ENCODE measurements around the gene ISCU. TPM values are rescaled to one million over a fixed set of nuclear protein-coding genes. Genes with fewer than 3 reads are reported as not detected.

ISCU gene
- total and polyA plus RNA-seq, 9 of the 15 experiments (the other 6 are each of a cell fraction or from before 2014, with no cell fraction given), result 15.9 to 92.5 (median 77.3) TPM

- TF ChIP-seq, protein P1, sequence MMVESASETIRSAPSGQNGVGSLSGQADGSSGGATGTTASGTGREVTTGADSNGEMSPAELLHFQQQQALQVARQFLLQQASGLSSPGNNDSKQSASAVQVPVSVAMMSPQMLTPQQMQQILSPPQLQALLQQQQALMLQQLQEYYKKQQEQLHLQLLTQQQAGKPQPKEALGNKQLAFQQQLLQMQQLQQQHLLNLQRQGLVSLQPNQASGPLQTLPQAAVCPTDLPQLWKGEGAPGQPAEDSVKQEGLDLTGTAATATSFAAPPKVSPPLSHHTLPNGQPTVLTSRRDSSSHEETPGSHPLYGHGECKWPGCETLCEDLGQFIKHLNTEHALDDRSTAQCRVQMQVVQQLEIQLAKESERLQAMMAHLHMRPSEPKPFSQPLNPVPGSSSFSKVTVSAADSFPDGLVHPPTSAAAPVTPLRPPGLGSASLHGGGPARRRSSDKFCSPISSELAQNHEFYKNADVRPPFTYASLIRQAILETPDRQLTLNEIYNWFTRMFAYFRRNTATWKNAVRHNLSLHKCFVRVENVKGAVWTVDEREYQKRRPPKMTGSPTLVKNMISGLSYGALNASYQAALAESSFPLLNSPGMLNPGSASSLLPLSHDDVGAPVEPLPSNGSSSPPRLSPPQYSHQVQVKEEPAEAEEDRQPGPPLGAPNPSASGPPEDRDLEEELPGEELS (CRISPR knock-in tag; IDR thresholded peaks at IDR 0.05; ENCODE audit: borderline replicate concordance), result 0 out of 2 replicates have a peak, but pooled peaks have one; percentile 19
- TF ChIP-seq ZBTB1 (CRISPR knock-in tag; IDR thresholded peaks at IDR 0.05; ENCODE audit: borderline replicate concordance, low read depth) (peak; percentile 60; the same call in 1 of the 2 replicates), HMBOX1 (IDR thresholded peaks at IDR 0.05) (peak; percentile 99), TBL1XR1 (IDR thresholded peaks at IDR 0.05; ENCODE audit: low read length in 2 of 2) (no peak), KAT2B (IDR thresholded peaks at IDR 0.05; ENCODE audit: low read depth, low read length) (no peak), ESRRB (CRISPR knock-in tag; IDR thresholded peaks at IDR 0.05; ENCODE audit: borderline replicate concordance) (no peak), CBX8 (IDR thresholded peaks at IDR 0.05; ENCODE audit: borderline replicate concordance, extremely low read depth, low read depth, low read length, poor library complexity, severe bottlenecking) (no peak), BRD9 (IDR thresholded peaks at IDR 0.05; ENCODE audit: low read depth, partially characterized antibody) (peak; percentile 99), ZBTB2 (IDR thresholded peaks at IDR 0.05) (no peak), GATAD2A (IDR thresholded peaks at IDR 0.05) (peak; percentile 74; the same call in 1 of the 2 replicates), NR2C1 (IDR thresholded peaks at IDR 0.05) (no peak), NR2C1 (tag; IDR thresholded peaks at IDR 0.05) (no peak), CC2D1A (IDR thresholded peaks at IDR 0.05) (peak; percentile 30; the same call in 1 of the 2 replicates), ZNF717 (CRISPR knock-in tag; IDR thresholded peaks at IDR 0.05) (no peak)
- TF ChIP-seq, protein P2, sequence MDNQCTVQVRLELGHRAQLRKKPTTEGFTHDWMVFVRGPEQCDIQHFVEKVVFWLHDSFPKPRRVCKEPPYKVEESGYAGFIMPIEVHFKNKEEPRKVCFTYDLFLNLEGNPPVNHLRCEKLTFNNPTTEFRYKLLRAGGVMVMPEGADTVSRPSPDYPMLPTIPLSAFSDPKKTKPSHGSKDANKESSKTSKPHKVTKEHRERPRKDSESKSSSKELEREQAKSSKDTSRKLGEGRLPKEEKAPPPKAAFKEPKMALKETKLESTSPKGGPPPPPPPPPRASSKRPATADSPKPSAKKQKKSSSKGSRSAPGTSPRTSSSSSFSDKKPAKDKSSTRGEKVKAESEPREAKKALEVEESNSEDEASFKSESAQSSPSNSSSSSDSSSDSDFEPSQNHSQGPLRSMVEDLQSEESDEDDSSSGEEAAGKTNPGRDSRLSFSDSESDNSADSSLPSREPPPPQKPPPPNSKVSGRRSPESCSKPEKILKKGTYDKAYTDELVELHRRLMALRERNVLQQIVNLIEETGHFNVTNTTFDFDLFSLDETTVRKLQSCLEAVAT (IDR thresholded peaks at IDR 0.05), result 0 out of 4 replicates have a peak, but pooled peaks of 1 of the 2 experiments have one; percentile 11
Measured at GRCh38 chr12:108605690-108606406, 43.5 kb downstream of the ISCU start (continued).
